Measurements from ENCODE around the gene ROR2.
A peak's percentile ranks its signal among the peaks of the same experiment; 100 is the strongest.

The ROR2 gene

DNA sequence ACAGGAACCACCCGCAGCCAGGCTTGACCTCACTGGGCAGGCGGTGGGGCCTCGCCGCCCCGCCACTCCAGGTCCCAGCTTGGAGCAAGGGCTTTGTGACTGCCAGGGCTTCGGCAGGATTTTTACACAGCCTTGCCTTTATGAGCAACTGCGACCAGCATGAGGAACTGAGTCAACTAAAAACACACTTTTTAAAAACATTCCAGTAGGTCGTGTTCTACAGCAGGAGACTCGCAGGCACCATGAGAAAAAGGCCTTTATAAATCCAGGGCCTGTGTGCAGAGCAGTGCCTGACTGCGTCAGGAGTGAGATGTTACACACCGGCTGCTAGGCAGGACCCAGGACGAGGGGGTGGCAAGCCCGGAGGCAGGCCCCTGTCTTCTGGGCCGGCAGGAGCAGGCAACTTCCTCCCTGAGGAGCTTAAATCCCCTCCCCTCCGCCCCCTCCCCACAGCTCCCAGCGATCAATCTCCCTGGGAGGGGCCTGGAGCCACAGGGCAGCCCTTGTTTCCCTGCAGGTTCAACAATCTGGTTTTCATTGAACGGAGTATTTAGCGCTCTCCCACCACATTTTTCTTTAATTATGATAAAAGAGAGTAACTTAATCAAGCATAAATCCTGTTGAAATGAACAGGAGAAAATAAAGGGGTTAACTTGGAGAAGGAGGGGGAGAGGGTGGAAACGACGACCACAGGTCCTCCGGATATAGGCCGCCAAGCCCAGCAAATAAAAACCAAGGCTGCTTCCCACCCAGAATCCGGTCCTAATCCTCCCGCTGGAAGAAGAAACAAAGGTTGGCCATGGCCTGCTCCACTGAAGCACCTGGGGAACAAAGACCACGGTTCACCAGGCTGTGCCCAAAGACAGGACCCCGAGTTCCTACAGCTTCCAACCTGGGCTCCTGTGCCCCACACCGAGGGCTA is 92.5 kb downstream of the ROR2 start:
- no peak overlapping the region for H3K4me3 ChIP-seq (ENCODE audit: control insufficient read depth, low read depth, low read length)
- TF ChIP-seq, protein P1, sequence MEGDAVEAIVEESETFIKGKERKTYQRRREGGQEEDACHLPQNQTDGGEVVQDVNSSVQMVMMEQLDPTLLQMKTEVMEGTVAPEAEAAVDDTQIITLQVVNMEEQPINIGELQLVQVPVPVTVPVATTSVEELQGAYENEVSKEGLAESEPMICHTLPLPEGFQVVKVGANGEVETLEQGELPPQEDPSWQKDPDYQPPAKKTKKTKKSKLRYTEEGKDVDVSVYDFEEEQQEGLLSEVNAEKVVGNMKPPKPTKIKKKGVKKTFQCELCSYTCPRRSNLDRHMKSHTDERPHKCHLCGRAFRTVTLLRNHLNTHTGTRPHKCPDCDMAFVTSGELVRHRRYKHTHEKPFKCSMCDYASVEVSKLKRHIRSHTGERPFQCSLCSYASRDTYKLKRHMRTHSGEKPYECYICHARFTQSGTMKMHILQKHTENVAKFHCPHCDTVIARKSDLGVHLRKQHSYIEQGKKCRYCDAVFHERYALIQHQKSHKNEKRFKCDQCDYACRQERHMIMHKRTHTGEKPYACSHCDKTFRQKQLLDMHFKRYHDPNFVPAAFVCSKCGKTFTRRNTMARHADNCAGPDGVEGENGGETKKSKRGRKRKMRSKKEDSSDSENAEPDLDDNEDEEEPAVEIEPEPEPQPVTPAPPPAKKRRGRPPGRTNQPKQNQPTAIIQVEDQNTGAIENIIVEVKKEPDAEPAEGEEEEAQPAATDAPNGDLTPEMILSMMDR (conservative IDR thresholded peaks at IDR 0.05; ENCODE audit: control insufficient read depth, insufficient read depth, low read depth, low read length): no peak
- peak; percentile 43 for DNase-seq (ENCODE audit: low read depth)

DNA sequence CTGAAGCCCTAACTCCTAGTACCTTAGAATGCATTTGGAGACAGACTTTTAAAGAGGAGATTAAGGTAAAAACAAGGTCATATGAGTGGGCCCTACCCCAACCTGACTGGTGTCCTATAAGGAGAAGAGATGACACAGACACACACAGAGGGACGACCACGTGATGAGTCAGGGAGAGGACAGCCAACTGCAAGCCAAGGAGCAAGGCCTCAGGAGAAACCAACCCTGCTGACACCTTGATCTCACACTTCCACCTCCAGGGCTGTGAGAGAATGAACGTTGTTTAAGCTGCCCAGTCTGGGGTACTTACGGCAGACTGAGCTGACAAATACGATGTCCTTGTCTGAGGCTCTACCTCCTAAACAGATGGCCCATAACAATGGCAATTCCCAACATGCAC is 93.6 kb downstream of the ROR2 start:
- H3K4me3 ChIP-seq (ENCODE audit: control insufficient read depth, low read depth, low read length): no peak overlapping the region
- DNase-seq (ENCODE audit: low read depth): no peak
- TF ChIP-seq, protein P1 (conservative IDR thresholded peaks at IDR 0.05; ENCODE audit: control insufficient read depth, insufficient read depth, low read depth, low read length): no peak

DNA sequence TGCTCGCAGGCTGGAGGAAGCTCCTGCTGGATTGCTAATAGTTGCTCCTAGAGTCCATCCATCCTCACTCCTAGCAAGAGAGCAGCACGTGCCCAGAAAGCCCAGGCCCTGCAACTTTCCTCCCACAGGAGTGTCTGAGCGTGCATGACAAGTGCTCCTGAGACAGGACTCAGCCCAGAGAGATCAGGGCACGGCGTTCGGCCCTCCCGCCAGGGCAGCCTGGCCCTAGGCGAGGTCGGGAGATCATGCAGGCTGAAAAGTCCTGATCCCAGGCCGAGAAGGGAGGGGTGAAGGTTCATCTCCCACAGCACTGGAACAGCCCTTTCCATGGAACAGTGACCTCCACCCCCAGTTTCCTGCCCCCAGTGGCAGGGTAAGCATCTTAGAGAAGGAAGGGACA is 94.8 kb downstream of the ROR2 start:
- DNase-seq (ENCODE audit: low read depth): no peak
- TF ChIP-seq, protein P1 (conservative IDR thresholded peaks at IDR 0.05; ENCODE audit: control insufficient read depth, insufficient read depth, low read depth, low read length): no peak
- no peak overlapping the region for H3K4me3 ChIP-seq (ENCODE audit: control insufficient read depth, low read depth, low read length)

DNA sequence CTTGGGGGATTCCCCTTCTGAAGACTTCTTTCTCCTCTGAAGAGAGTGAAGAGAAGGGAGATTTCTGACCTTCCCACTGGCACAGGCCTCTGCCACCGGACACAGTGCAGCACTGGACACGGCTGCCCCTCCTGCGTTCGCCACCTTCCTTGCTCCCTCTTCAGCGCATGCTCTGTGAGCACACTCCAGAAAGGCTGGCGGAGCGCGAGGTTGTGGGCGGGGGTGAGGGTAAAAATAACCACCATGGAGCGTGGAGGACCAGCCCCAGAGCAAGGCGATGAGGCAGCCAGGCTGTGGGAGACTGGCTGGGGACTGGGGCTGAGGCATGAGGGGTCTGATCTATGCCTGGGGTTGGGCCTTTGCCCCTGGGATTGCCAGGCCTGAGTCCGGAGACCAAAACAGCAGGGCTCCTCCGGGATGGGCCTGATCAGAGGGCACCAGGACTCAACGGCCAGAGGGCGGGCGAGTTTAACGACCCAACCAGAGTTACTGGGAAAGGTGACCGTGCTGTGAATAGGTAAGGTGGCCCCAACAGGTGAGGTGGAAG is 97.2 kb downstream of the ROR2 start:
- DNase-seq (ENCODE audit: low read depth): no peak
- no peak overlapping the region for H3K4me3 ChIP-seq (ENCODE audit: control insufficient read depth, low read depth, low read length)
- TF ChIP-seq, protein P1 (conservative IDR thresholded peaks at IDR 0.05; ENCODE audit: control insufficient read depth, insufficient read depth, low read depth, low read length): no peak

DNA sequence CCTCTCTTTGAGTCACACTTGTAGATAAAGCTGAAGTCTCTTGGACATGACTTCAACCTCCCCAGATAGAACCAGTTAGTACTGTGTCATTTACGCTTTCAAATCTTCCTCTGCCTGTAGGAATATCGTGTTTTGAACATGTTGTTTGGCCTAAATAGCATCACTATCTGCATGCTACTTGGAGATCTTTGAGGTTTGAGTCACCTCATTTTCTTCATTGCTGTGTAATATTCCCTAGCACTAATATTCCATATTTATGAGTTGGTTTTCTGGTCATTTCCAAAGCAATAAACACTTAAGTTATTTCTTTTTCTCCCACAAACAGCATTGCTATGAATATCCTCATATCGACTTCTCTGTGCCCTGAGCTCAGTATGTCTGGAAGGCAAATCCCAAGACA is 100.3 kb downstream of the ROR2 start:
- TF ChIP-seq, protein P1 (conservative IDR thresholded peaks at IDR 0.05; ENCODE audit: control insufficient read depth, insufficient read depth, low read depth, low read length): no peak
- H3K4me3 ChIP-seq (ENCODE audit: control insufficient read depth, low read depth, low read length): no peak overlapping the region
- no peak for DNase-seq (ENCODE audit: low read depth)

DNA sequence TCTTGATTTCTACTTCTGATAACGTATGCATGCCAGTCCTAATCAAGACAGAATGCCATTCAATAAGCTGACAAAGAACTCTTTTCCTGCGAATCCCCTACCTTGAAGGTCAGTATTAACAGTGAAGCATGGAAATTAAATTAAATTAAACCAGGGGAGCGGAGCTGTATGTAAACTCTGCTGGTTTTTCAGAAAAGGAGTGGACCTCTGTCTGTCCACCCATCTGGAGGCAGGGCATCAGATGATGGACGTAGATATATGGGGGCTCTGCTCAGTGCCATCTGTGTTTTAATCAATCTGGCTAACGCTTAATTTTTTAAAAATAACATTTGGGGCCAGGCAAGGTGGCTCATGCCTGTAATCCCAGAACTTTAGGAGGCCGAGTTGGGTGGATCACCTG is 101.9 kb downstream of the ROR2 start:
- no peak overlapping the region for H3K4me3 ChIP-seq (ENCODE audit: control insufficient read depth, low read depth, low read length)
- no peak for DNase-seq (ENCODE audit: low read depth)
- TF ChIP-seq, protein P1 (conservative IDR thresholded peaks at IDR 0.05; ENCODE audit: control insufficient read depth, insufficient read depth, low read depth, low read length): no peak
